ENCODE measurements around the gene MKX. TPM values are rescaled to one million over a fixed set of nuclear protein-coding genes. Genes with fewer than 3 reads are reported as not detected.

The MKX gene
- total RNA-seq, 1 donor from 2014 or later = 3.9 TPM

GRCh38 chr10:27728338-27728737, 17.3 kb downstream of the MKX start:
- no peaks in the 10 kb centered on the region for H3K79me2 ChIP-seq (ENCODE audit: insufficient read depth, low read length)
- H3K36me3 ChIP-seq (ENCODE audit: insufficient read depth, low read length) = no peaks in the 10 kb centered on the region
- no peaks in the 10 kb centered on the region for H4K20me1 ChIP-seq (ENCODE audit: insufficient read depth, low read length)
- Mint-ChIP-seq H3K27ac (ENCODE audit: unreplicated experiment) (no peak overlapping the region), H3K36me3 (ENCODE audit: low read depth, unreplicated experiment) (peaks cover 3% of the 10 kb centered on the region), H3K27me3 (ENCODE audit: low read depth, unreplicated experiment) (peaks cover 6% of the 10 kb centered on the region), H3K9me3 (ENCODE audit: unreplicated experiment) (no peaks in the 10 kb centered on the region), H3K4me3 (ENCODE audit: unreplicated experiment) (no peak overlapping the region), H3K4me1 (ENCODE audit: low read depth, unreplicated experiment) (peaks cover 4% of the 10 kb centered on the region)
- FAIRE-seq = no peak
- no peaks in the 10 kb centered on the region for H3K4me1 ChIP-seq (ENCODE audit: insufficient read depth, low read length)
- no peak overlapping the region for H3K27ac ChIP-seq (ENCODE audit: low read depth, low read length)
- H3K9me3 ChIP-seq (ENCODE audit: insufficient read depth, low read depth, low read length) = no peaks in the 10 kb centered on the region
- TF ChIP-seq CTCF (IDR thresholded peaks at IDR 0.05; ENCODE audit: insufficient read depth, low read depth, low read length) (no peak), EZH2 (IDR thresholded peaks at IDR 0.05; ENCODE audit: insufficient read depth, low read length) (no peak)
- no peak overlapping the region for H3K4me2 ChIP-seq (ENCODE audit: low read length)
- no peak for DNase-seq (ENCODE audit: low read depth)
- no peak overlapping the region for H3K9ac ChIP-seq (ENCODE audit: low read length)
- no peak overlapping the region for H2AFZ ChIP-seq (ENCODE audit: low read depth, low read length)
- H3K27me3 ChIP-seq (ENCODE audit: insufficient read depth, low read length) = no peaks in the 10 kb centered on the region
- H3K4me3 ChIP-seq (ENCODE audit: insufficient read depth, low read depth, low read length) = no peak overlapping the region

GRCh38 chr10:27724287-27724686, 21.3 kb downstream of the MKX start:
- Histone ChIP-seq H3K9me3 (ENCODE audit: insufficient read depth, low read depth, low read length) (no peaks in the 10 kb centered on the region), H3K79me2 (ENCODE audit: insufficient read depth, low read length) (no peaks in the 10 kb centered on the region), H3K36me3 (ENCODE audit: insufficient read depth, low read length) (no peaks in the 10 kb centered on the region), H3K4me1 (ENCODE audit: insufficient read depth, low read length) (no peaks in the 10 kb centered on the region), H4K20me1 (ENCODE audit: insufficient read depth, low read length) (no peaks in the 10 kb centered on the region), H3K27me3 (ENCODE audit: insufficient read depth, low read length) (no peaks in the 10 kb centered on the region), H3K4me3 (ENCODE audit: insufficient read depth, low read depth, low read length) (no peak overlapping the region), H3K27ac (ENCODE audit: low read depth, low read length) (no peak overlapping the region), H3K9ac (ENCODE audit: low read length) (no peak overlapping the region), H2AFZ (ENCODE audit: low read depth, low read length) (no peak overlapping the region), H3K4me2 (ENCODE audit: low read length) (no peak overlapping the region)
- Mint-ChIP-seq H3K4me1 (ENCODE audit: low read depth, unreplicated experiment) (peaks cover 6% of the 10 kb centered on the region), H3K27me3 (ENCODE audit: low read depth, unreplicated experiment) (peaks cover 6% of the 10 kb centered on the region), H3K27ac (ENCODE audit: unreplicated experiment) (no peak overlapping the region), H3K9me3 (ENCODE audit: unreplicated experiment) (no peaks in the 10 kb centered on the region), H3K4me3 (ENCODE audit: unreplicated experiment) (no peak overlapping the region), H3K36me3 (ENCODE audit: low read depth, unreplicated experiment) (peaks cover 1% of the 10 kb centered on the region)
- TF ChIP-seq EZH2 (IDR thresholded peaks at IDR 0.05; ENCODE audit: insufficient read depth, low read length) (no peak), CTCF (IDR thresholded peaks at IDR 0.05; ENCODE audit: insufficient read depth, low read depth, low read length) (peak; percentile 11)
- FAIRE-seq (no peak), DNase-seq (ENCODE audit: low read depth) (no peak)

- Histone ChIP-seq H4K20me1 (ENCODE audit: insufficient read depth, low read length) (no peaks in the 10 kb centered on the region), H3K27me3 (ENCODE audit: insufficient read depth, low read length) (no peaks in the 10 kb centered on the region), H3K36me3 (ENCODE audit: insufficient read depth, low read length) (no peaks in the 10 kb centered on the region), H3K79me2 (ENCODE audit: insufficient read depth, low read length) (no peaks in the 10 kb centered on the region), H2AFZ (ENCODE audit: low read depth, low read length) (no peak overlapping the region), H3K4me1 (ENCODE audit: insufficient read depth, low read length) (no peaks in the 10 kb centered on the region), H3K27ac (ENCODE audit: low read depth, low read length) (no peak overlapping the region), H3K4me3 (ENCODE audit: insufficient read depth, low read depth, low read length) (no peak overlapping the region), H3K9ac (ENCODE audit: low read length) (no peak overlapping the region), H3K9me3 (ENCODE audit: insufficient read depth, low read depth, low read length) (no peaks in the 10 kb centered on the region), H3K4me2 (ENCODE audit: low read length) (no peak overlapping the region)
- H3K9me3 Mint-ChIP-seq (ENCODE audit: unreplicated experiment) = no peaks in the 10 kb centered on the region
- no peak overlapping the region for H3K27ac Mint-ChIP-seq (ENCODE audit: unreplicated experiment)
- no peak overlapping the region for H3K4me3 Mint-ChIP-seq (ENCODE audit: unreplicated experiment)
- DNase-seq (ENCODE audit: low read depth) (peak; percentile 65), FAIRE-seq (peak; percentile 83)
- H3K4me1 Mint-ChIP-seq (ENCODE audit: low read depth, unreplicated experiment) = peaks cover 6% of the 10 kb centered on the region
- TF ChIP-seq EZH2 (IDR thresholded peaks at IDR 0.05; ENCODE audit: insufficient read depth, low read length) (no peak), CTCF (IDR thresholded peaks at IDR 0.05; ENCODE audit: insufficient read depth, low read depth, low read length) (no peak)
- H3K27me3 Mint-ChIP-seq (ENCODE audit: low read depth, unreplicated experiment) = no peaks in the 10 kb centered on the region
- H3K36me3 Mint-ChIP-seq (ENCODE audit: low read depth, unreplicated experiment) = no peaks in the 10 kb centered on the region
Measured at GRCh38 chr10:27723436-27723835, 22.2 kb downstream of the MKX start.
